Measurements from ENCODE around the gene C16orf89. TPM values are rescaled to one million over a fixed set of nuclear protein-coding genes. Genes with fewer than 3 reads are reported as not detected.

C16orf89 gene
- polyA plus RNA-seq, 3 donors = not detected

DNA sequence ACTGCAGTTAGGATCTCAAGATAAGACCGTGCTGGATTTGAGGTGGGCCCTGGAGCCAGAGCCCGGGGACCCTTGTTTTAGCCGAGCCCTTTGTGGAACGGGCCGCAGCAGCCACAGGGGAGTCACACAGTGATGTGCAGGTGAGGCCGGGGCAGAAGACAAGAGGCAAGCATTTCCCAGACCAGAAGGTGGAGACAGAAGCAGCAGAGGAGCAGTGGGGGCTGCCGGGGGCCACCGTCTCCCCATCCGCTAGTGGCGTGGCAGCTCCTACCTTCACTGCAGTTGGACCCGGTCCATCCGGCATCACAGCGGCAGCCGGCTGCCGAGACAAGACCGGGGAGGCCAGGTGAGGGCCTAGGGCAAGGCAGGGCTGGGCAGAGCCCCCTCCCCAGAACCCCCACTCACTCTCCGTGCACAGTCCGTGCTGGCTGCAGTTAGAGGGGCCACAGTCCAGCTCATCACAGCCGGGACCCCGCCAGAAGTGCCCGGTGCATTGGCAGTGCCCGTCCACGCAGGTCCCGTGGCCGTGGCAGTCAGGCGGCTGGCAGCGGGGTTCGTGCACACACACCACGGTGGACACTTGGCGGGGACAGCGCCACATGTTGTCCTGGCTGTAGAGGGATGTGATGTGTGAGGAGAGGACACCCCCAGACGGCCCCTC lies 38.1 kb downstream of the C16orf89 start:
- H3K4me3 Mint-ChIP-seq = no peak overlapping the region
- 98% methylated on average over 23 of the region's 32 CpGs for WGBS (ENCODE audit: insufficient coverage)
- intact Hi-C loops (cut with micrococcal nuclease) = no loop called here
- Histone ChIP-seq H2AFZ (ENCODE audit: insufficient read depth, low read depth, low read length, poor library complexity, severe bottlenecking) (no peak overlapping the region), H4K20me1 (ENCODE audit: insufficient read depth, low read length) (peaks cover 10% of the 10 kb centered on the region), H3K9ac (ENCODE audit: insufficient read depth, low read length, poor library complexity, severe bottlenecking) (no peak overlapping the region), H3K27me3 (ENCODE audit: control insufficient read depth in 2 of 2, insufficient read depth in 2 of 2, low read length in 2 of 2) (no peaks in the 10 kb centered on the region), H3K9me3 (replicated peaks in 1 of 2; ENCODE audit: control insufficient read depth in 1 of 2, insufficient read depth in 1 of 2, low read length in 2 of 2) (no peaks in the 10 kb centered on the region), H3K79me2 (ENCODE audit: insufficient read depth, low read length) (peaks cover 4% of the 10 kb centered on the region), H3K4me1 (ENCODE audit: control insufficient read depth in 1 of 2, insufficient read depth in 2 of 2, low read length in 2 of 2) (peaks cover 6 to 9% of the 10 kb centered on the region in 2 donors), H3K36me3 (replicated peaks in 1 of 2; ENCODE audit: control insufficient read depth in 1 of 2, insufficient read depth in 2 of 2, low read length in 2 of 2) (peaks cover 39 to 69% of the 10 kb centered on the region in 2 donors), H3K4me3 (replicated peaks in 1 of 3; ENCODE audit: low read depth in 2 of 3, low read length in 3 of 3) (no peak overlapping the region), H3K4me2 (replicated peaks; ENCODE audit: extremely low read depth, low read length, poor library complexity, severe bottlenecking) (no peak overlapping the region), H3K27ac (ENCODE audit: low read depth in 1 of 2, low read length in 2 of 2) (no peak overlapping the region)
- H3K27me3 Mint-ChIP-seq (ENCODE audit: low read depth in 3 of 3) = peaks cover 0 to 3% (median 0%) of the 10 kb centered on the region in 3 donors
- peaks cover 17% of the 10 kb centered on the region for H3K4me1 Mint-ChIP-seq
- DNase-seq = no peak
- TF ChIP-seq, protein P1, sequence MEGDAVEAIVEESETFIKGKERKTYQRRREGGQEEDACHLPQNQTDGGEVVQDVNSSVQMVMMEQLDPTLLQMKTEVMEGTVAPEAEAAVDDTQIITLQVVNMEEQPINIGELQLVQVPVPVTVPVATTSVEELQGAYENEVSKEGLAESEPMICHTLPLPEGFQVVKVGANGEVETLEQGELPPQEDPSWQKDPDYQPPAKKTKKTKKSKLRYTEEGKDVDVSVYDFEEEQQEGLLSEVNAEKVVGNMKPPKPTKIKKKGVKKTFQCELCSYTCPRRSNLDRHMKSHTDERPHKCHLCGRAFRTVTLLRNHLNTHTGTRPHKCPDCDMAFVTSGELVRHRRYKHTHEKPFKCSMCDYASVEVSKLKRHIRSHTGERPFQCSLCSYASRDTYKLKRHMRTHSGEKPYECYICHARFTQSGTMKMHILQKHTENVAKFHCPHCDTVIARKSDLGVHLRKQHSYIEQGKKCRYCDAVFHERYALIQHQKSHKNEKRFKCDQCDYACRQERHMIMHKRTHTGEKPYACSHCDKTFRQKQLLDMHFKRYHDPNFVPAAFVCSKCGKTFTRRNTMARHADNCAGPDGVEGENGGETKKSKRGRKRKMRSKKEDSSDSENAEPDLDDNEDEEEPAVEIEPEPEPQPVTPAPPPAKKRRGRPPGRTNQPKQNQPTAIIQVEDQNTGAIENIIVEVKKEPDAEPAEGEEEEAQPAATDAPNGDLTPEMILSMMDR (IDR thresholded peaks at IDR 0.05) = no peak
- peak overlapping the region in 1 of 7 donors; percentile 66 for H3K27ac Mint-ChIP-seq
- H3K36me3 Mint-ChIP-seq = peaks cover 51 to 71% of the 10 kb centered on the region in 2 donors
- peaks cover 0 to 2% (median 0%) of the 10 kb centered on the region in 7 donors for H3K9me3 Mint-ChIP-seq

- 91% methylated on average over 6 of the region's 7 CpGs for WGBS (ENCODE audit: insufficient coverage)
- peaks cover 51 to 71% of the 10 kb centered on the region in 2 donors for H3K36me3 Mint-ChIP-seq
- intact Hi-C loops (cut with micrococcal nuclease) = no loop called here
These were observed 38.7 kb downstream of the C16orf89 start for GRCh38 chr16:5027086-5027485.

More at GRCh38 chr16:5027086-5027485, 38.7 kb downstream of the C16orf89 start:
- no peak overlapping the region for H3K4me3 Mint-ChIP-seq
- H3K4me1 Mint-ChIP-seq = peaks cover 10% of the 10 kb centered on the region
- no peak for DNase-seq
- H3K27ac Mint-ChIP-seq = no peak overlapping the region
- H3K27me3 Mint-ChIP-seq (ENCODE audit: low read depth in 3 of 3) = peaks cover 0 to 3% (median 3%) of the 10 kb centered on the region in 3 donors
- peaks cover 39 to 69% of the 10 kb centered on the region in 2 donors for H3K36me3 ChIP-seq (replicated peaks in 1 of 2; ENCODE audit: control insufficient read depth in 1 of 2, insufficient read depth in 2 of 2, low read length in 2 of 2)
- no peaks in the 10 kb centered on the region for H3K79me2 ChIP-seq (ENCODE audit: insufficient read depth, low read length)
- H3K27ac ChIP-seq (ENCODE audit: low read depth in 1 of 2, low read length in 2 of 2) = no peak overlapping the region
- TF ChIP-seq, protein P1 (IDR thresholded peaks at IDR 0.05) = no peak
- no peaks in the 10 kb centered on the region for H3K9me3 ChIP-seq (replicated peaks in 1 of 2; ENCODE audit: control insufficient read depth in 1 of 2, insufficient read depth in 1 of 2, low read length in 2 of 2)
- H3K27me3 ChIP-seq (ENCODE audit: control insufficient read depth in 2 of 2, insufficient read depth in 2 of 2, low read length in 2 of 2) = no peaks in the 10 kb centered on the region
- no peak overlapping the region for H3K4me3 ChIP-seq (replicated peaks in 1 of 3; ENCODE audit: low read depth in 2 of 3, low read length in 3 of 3)
- H4K20me1 ChIP-seq (ENCODE audit: insufficient read depth, low read length) = peaks cover 3% of the 10 kb centered on the region
- peaks cover 0 to 2% (median 0%) of the 10 kb centered on the region in 7 donors for H3K9me3 Mint-ChIP-seq
- H3K4me1 ChIP-seq (ENCODE audit: control insufficient read depth in 1 of 2, insufficient read depth in 2 of 2, low read length in 2 of 2) = peaks cover 0 to 3% of the 10 kb centered on the region in 2 donors
- H2AFZ ChIP-seq (ENCODE audit: insufficient read depth, low read depth, low read length, poor library complexity, severe bottlenecking) = no peak overlapping the region
- H3K9ac ChIP-seq (ENCODE audit: insufficient read depth, low read length, poor library complexity, severe bottlenecking) = no peak overlapping the region
- no peak overlapping the region for H3K4me2 ChIP-seq (replicated peaks; ENCODE audit: extremely low read depth, low read length, poor library complexity, severe bottlenecking)

All from CD14-positive monocyte (primary cell).